KMS-11 (cell line): Measurements from ENCODE around the gene FADS6.

Experiments used
- H2AFZ ChIP-seq: fragments of 200-600 bp; sonication (generic); 2 replicates; pipeline ENCODE4 v1.6.1; 2016; ENCODE audit warnings: antibody characterized with exemption, mixed run types, low read depth
- H3K27ac ChIP-seq: fragments of 200-600 bp; sonication (generic); 2 replicates; pipeline ENCODE4 v1.6.1; 2016; ENCODE audit warnings: mild to moderate bottlenecking, mixed run types
- H3K27me3 ChIP-seq: fragments of 200-600 bp; sonication (generic); 2 replicates; pipeline ENCODE4 v1.6.1; 2017; ENCODE audit warnings: mild to moderate bottlenecking, low read depth, mixed run types, moderate library complexity; ENCODE audit not compliant: insufficient read depth
- H3K36me3 ChIP-seq: fragments of 200-600 bp; sonication (generic); 2 replicates; pipeline ENCODE4 v1.6.1; 2017; ENCODE audit warnings: mild to moderate bottlenecking, mixed run types; ENCODE audit not compliant: insufficient read depth
- H3K4me1 ChIP-seq: fragments of 200-600 bp; sonication (generic); 2 replicates; pipeline ENCODE4 v1.6.1; 2016; ENCODE audit warnings: mild to moderate bottlenecking, low read depth, mixed run types; ENCODE audit not compliant: poor library complexity, severe bottlenecking
- H3K4me2 ChIP-seq: fragments of 200-600 bp; sonication (generic); 2 replicates; pipeline ENCODE4 v1.7.0; 2016; ENCODE audit warnings: mild to moderate bottlenecking, mixed run types
- H3K4me3 ChIP-seq: fragments of 200-600 bp; sonication (generic); IDR thresholded peaks from 2 replicates; pipeline ENCODE4 v1.6.1; 2017; ENCODE audit warnings: low read depth, low read length, mixed read lengths; ENCODE audit not compliant: insufficient read depth
- H3K79me2 ChIP-seq: fragments of 200-600 bp; sonication (generic); 2 replicates; pipeline ENCODE4 v1.6.1; 2016; ENCODE audit warnings: low read depth, mixed run types; ENCODE audit not compliant: insufficient read depth
- H3K9ac ChIP-seq: fragments of 200-600 bp; sonication (generic); 2 replicates; pipeline ENCODE4 v1.6.1; 2016; ENCODE audit warnings: mild to moderate bottlenecking, mixed run types
- H4K20me1 ChIP-seq: fragments of 200-600 bp; sonication (generic); 2 replicates; pipeline ENCODE4 v1.6.1; 2016; ENCODE audit warnings: mild to moderate bottlenecking, mixed run types; ENCODE audit not compliant: insufficient read depth
- TF ChIP-seq, protein P1 (sequence below): fragments of 200-600 bp; sonication (generic); conservative IDR thresholded peaks from 2 replicates; pipeline ENCODE4 v1.6.1; 2017; ENCODE audit warnings: low read depth, mild to moderate bottlenecking, antibody characterized with exemption, low read length, moderate library complexity, mixed read lengths

The FADS6 gene

DNA sequence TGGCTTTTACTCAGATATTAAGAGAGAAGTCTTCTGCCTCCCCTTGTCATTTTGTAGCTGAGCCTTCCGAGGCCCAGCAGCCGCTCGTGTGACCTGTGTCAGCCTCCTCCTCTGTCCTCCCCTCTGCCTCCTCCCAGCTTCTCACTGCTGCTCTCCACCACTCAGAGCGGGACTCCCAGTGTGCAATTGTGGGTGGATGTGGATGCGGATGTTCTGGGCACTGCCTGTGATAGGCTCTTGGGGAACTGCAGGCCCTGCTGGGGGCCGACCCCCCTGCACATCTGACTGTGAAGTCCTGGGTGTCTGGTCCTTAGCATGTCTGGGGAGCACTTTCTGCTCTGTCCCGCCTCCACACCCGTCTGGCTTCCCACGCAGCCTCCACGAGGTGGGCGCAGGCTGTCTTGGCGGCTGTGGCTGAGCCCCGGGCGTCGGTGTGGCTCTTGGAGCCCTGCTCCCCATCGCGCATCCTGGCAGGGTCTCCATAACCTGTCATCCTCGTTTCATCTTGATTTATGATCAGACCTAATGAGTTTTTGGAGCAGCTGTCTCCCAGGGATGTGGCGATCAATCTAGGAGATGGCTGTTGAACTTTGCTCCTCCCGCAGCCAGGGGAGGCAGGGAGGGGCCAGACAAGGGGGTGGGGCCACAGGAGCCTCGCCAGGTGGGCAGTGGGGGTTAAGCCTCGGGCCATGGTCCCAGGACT lies 61.8 kb downstream of the FADS6 start:
- no peak overlapping the region for H2AFZ ChIP-seq
- no peaks in the 10 kb centered on the region for H3K27me3 ChIP-seq
- no peak overlapping the region for H3K9ac ChIP-seq
- H3K36me3 ChIP-seq: no peaks in the 10 kb centered on the region
- H3K27ac ChIP-seq: no peak overlapping the region
- TF ChIP-seq, protein P1, sequence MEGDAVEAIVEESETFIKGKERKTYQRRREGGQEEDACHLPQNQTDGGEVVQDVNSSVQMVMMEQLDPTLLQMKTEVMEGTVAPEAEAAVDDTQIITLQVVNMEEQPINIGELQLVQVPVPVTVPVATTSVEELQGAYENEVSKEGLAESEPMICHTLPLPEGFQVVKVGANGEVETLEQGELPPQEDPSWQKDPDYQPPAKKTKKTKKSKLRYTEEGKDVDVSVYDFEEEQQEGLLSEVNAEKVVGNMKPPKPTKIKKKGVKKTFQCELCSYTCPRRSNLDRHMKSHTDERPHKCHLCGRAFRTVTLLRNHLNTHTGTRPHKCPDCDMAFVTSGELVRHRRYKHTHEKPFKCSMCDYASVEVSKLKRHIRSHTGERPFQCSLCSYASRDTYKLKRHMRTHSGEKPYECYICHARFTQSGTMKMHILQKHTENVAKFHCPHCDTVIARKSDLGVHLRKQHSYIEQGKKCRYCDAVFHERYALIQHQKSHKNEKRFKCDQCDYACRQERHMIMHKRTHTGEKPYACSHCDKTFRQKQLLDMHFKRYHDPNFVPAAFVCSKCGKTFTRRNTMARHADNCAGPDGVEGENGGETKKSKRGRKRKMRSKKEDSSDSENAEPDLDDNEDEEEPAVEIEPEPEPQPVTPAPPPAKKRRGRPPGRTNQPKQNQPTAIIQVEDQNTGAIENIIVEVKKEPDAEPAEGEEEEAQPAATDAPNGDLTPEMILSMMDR: no peak
- H3K4me3 ChIP-seq: no peak overlapping the region
- H4K20me1 ChIP-seq: no peaks in the 10 kb centered on the region
- H3K4me1 ChIP-seq: no peaks in the 10 kb centered on the region
- H3K4me2 ChIP-seq: no peak overlapping the region
- H3K79me2 ChIP-seq: no peaks in the 10 kb centered on the region

DNA sequence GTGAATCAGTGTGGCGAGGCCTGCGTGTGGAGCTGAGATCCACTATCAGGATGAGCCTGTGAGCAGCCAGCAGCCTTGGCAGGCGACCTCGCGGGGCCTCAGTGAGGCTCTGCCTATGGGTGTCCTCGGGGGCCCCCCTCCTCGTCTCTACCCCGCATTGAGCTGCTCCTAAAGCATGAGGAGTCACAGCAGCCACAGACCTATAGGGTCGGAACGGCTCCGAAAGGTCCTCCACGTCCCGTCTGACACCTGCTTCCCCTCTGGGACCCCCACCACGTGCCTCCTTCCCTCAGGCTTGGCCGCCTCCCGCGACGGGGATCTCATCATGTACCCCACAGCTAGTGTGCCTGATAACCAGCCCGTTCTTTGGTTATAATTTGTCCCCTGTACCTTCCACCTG lies 62.6 kb downstream of the FADS6 start:
- H3K27me3 ChIP-seq: no peaks in the 10 kb centered on the region
- no peak overlapping the region for H3K9ac ChIP-seq
- no peak overlapping the region for H3K27ac ChIP-seq
- H3K4me2 ChIP-seq: no peak overlapping the region
- TF ChIP-seq, protein P1: no peak
- no peak overlapping the region for H2AFZ ChIP-seq
- H3K4me3 ChIP-seq: no peak overlapping the region
- H3K79me2 ChIP-seq: no peaks in the 10 kb centered on the region
- H4K20me1 ChIP-seq: no peaks in the 10 kb centered on the region
- H3K36me3 ChIP-seq: no peaks in the 10 kb centered on the region
- no peaks in the 10 kb centered on the region for H3K4me1 ChIP-seq

DNA sequence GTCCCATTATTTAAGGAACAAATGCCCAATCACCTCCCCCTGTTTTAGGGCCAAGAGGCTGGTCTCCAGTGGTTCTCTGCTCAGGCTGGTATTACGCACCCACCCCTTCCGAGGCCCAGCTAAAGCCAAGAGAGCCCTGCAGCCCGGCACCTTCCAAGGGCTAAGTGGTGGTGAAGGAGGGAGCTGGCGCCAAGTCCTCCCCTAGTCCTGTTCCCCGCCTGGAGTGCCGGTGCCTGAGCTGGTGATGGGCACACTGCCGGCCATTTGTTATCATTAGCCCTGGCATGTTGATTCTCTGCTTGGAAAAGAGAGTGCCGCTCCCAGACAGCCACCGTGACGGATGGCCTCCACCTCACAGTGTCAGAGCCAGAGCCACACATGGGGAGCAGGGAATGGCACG lies 65.6 kb downstream of the FADS6 start:
- H3K4me2 ChIP-seq: no peak overlapping the region
- no peak overlapping the region for H3K27ac ChIP-seq
- H3K9ac ChIP-seq: no peak overlapping the region
- H4K20me1 ChIP-seq: no peaks in the 10 kb centered on the region
- no peak overlapping the region for H2AFZ ChIP-seq
- no peaks in the 10 kb centered on the region for H3K79me2 ChIP-seq
- H3K4me3 ChIP-seq: no peak overlapping the region
- TF ChIP-seq, protein P1: no peak
- H3K4me1 ChIP-seq: no peaks in the 10 kb centered on the region
- no peaks in the 10 kb centered on the region for H3K36me3 ChIP-seq
- H3K27me3 ChIP-seq: no peaks in the 10 kb centered on the region
